K562 (cell line): Measurements from ENCODE around the gene PPP4C. TPM values are rescaled to one million over a fixed set of nuclear protein-coding genes. Genes with fewer than 3 reads are reported as not detected.

Experiments
- C11orf30 ChIP-seq: fragments of 450-650 bp; IDR thresholded peaks from 2 replicates; pipeline ENCODE4 v1.6.1; 2016; ENCODE audit warnings: low read depth, mild to moderate bottlenecking
- CEBPB ChIP-seq: fragments of 450-650 bp; IDR thresholded peaks from 2 replicates; pipeline ENCODE4 v1.6.1; 2016; ENCODE audit warnings: missing genetic modification characterization, missing compliant biosample characterization
- DIDO1 ChIP-seq: fragments of 450-650 bp; IDR thresholded peaks from 2 replicates; pipeline ENCODE4 v1.6.1; 2016; ENCODE audit warnings: low read depth, missing biosample characterization, missing genetic modification characterization
- EWSR1 ChIP-seq: fragments of 450-650 bp; IDR thresholded peaks from 2 replicates; pipeline ENCODE4 v1.6.1; 2018; ENCODE audit warnings: borderline replicate concordance, mild to moderate bottlenecking, low read depth, moderate library complexity; ENCODE audit not compliant: partially characterized antibody
- HMBOX1 ChIP-seq: sonication (generic); IDR thresholded peaks from 2 replicates; pipeline ENCODE4 v1.6.1; 2016
- HMGXB4 ChIP-seq: sonication (generic); formaldehyde crosslinking; IDR thresholded peaks from 2 replicates; pipeline ENCODE4 v1.8.1; 2023; ENCODE audit warnings: mild to moderate bottlenecking, missing genetic modification reagents
- KAT7 ChIP-seq: sonication (generic); formaldehyde crosslinking; IDR thresholded peaks from 2 replicates; pipeline ENCODE4 v1.8.0; 2022; ENCODE audit warnings: missing genetic modification reagents, mild to moderate bottlenecking, borderline replicate concordance
- MITF ChIP-seq: IDR thresholded peaks from 2 replicates; pipeline ENCODE4 v1.6.1; 2014; ENCODE audit warnings: antibody characterized with exemption
- NELFE ChIP-seq: IDR thresholded peaks from 2 replicates; pipeline ENCODE4 v1.6.1; 2011; ENCODE audit warnings: mild to moderate bottlenecking; ENCODE audit not compliant: insufficient read depth, insufficient read length
- PHF21A ChIP-seq: fragments of 450-650 bp; IDR thresholded peaks from 2 replicates; pipeline ENCODE4 v1.6.1; 2017; ENCODE audit warnings: low read depth, borderline replicate concordance
- POLR2B ChIP-seq: fragments of 450-650 bp; IDR thresholded peaks from 2 replicates; pipeline ENCODE4 v1.6.1; 2018; ENCODE audit warnings: low read depth; ENCODE audit not compliant: partially characterized antibody
- PYGO2 ChIP-seq: fragments of 450-650 bp; IDR thresholded peaks from 2 replicates; pipeline ENCODE4 v1.6.1; 2016; ENCODE audit warnings: mild to moderate bottlenecking, missing genetic modification characterization, moderate library complexity, missing compliant biosample characterization
- SAFB ChIP-seq: fragments of 200-400 bp; formaldehyde crosslinking; IDR thresholded peaks from 2 replicates; pipeline ENCODE4 v1.6.1; 2017; ENCODE audit warnings: low read depth, low read length, borderline replicate concordance
- SMARCA4 ChIP-seq: fragments of 450-650 bp; IDR thresholded peaks from 2 replicates; pipeline ENCODE4 v1.6.1; 2016
- SMC3 ChIP-seq: conservative IDR thresholded peaks from 2 replicates; pipeline ENCODE4 v1.6.1; 2011; ENCODE audit warnings: low read depth, low read length, improper control_type of control experiment; ENCODE audit not compliant: insufficient read depth
- TAL1 ChIP-seq: fragments of 450-650 bp; IDR thresholded peaks from 2 replicates; pipeline ENCODE4 v1.6.1; 2016; ENCODE audit warnings: mild to moderate bottlenecking
- UBTF ChIP-seq, 2 experiments: IDR thresholded peaks; 2 replicates each; pipeline ENCODE4 v1.6.1; 2012; ENCODE audit warnings: improper control_type of control experiment in 2 of 2, low read depth in 2 of 2, low read length in 2 of 2, borderline replicate concordance in 1 of 2
- ZNF398 ChIP-seq: fragments of 250-450 bp; sonication (Bioruptor Pico); IDR thresholded peaks from 2 replicates; pipeline ENCODE4 v1.8.0; 2021; ENCODE audit warnings: moderate library complexity, mild to moderate bottlenecking, inconsistent platforms
- ZNF75A ChIP-seq: fragments of 450-650 bp; formaldehyde crosslinking; IDR thresholded peaks from 2 replicates; pipeline ENCODE4 v1.4.0; 2020; ENCODE audit warnings: mild to moderate bottlenecking
- polyA plus RNA-seq, 8 experiments: library from polyadenylated mRNA; depleted of rRNA in 4 of 8; stranded (reverse) in 5 of 8; unstranded in 3 of 8; fragments of >200 nt; fragmentation: Nextera tagmentation in 2 of 8; fragmentation: Illumina TruSeq in 1 of 8; extraction: Ambion mirVana in 2 of 8; extraction: Trizol in 1 of 8; gene quantifications; 2 replicates each; pipeline versions ENCODE4 v1.2.1 to v1.2.3, GENCODE V29; 2011 to 2014; ENCODE audit warnings: inconsistent platforms in 1 of 8, missing spikeins in 1 of 8
- total RNA-seq, 7 experiments: library from RNA; depleted of rRNA in 6 of 7; stranded (reverse); fragments of >200 nt in 6 of 7; fragmentation: Illumina TruSeq in 2 of 7; extraction: Trizol in 2 of 7; gene quantifications; 2 replicates each; pipeline versions ENCODE4 v1.2.1 to v1.2.3, GENCODE V29; 2011 to 2021; ENCODE audit warnings: low replicate concordance in 1 of 7

The PPP4C gene
- total and polyA plus RNA-seq, 9 of the 15 experiments (the other 6 are each of a cell fraction or from before 2014, with no cell fraction given): 3.5 to 183 (median 131) TPM

GRCh38 chr16:30065943-30066760, 9.6 kb upstream of the PPP4C start (continued):
- TF ChIP-seq ZNF75A: no peak
- TF ChIP-seq CEBPB: peak; percentile 46; the same call in 1 of the 2 replicates
- peak; percentile 75; the same call in 1 of the 2 replicates for TF ChIP-seq C11orf30
- no peak for TF ChIP-seq PHF21A
- TF ChIP-seq MITF: no peak
- no peak for TF ChIP-seq ZNF398 (CRISPR knock-in tag)
- 0 out of 4 replicates have a peak, but pooled peaks of 1 of the 2 experiments have one; percentile 25 for TF ChIP-seq UBTF (IDR thresholded peaks at IDR 0.05; ENCODE audit: borderline replicate concordance in 1 of 2, low read depth in 2 of 2, low read length in 2 of 2)
- TF ChIP-seq POLR2B: peak; percentile 2
- TF ChIP-seq SMC3: no peak
- TF ChIP-seq PYGO2 (tag): no peak
- 0 out of 2 replicates have a peak, but pooled peaks have one; percentile 52 for TF ChIP-seq HMGXB4
- no peak for TF ChIP-seq KAT7 (CRISPR knock-in tag)
- TF ChIP-seq SAFB: no peak; the same call in 1 of the 2 replicates
- TF ChIP-seq HMBOX1: no peak
- no peak for TF ChIP-seq NELFE
- TF ChIP-seq SMARCA4: peak; percentile 82
- TF ChIP-seq EWSR1: no peak
- TF ChIP-seq TAL1: no peak
- no peak for TF ChIP-seq DIDO1 (tag)
